Kidney epithelial cell (primary cell): Measurements from ENCODE around the gene ADD3. TPM values are rescaled to one million over a fixed set of nuclear protein-coding genes. Genes with fewer than 3 reads are reported as not detected.

Experiments used
- DNase-seq: peaks from one replicate; pipeline ENCODE4 v3.0.0-alpha.2; 2010; ENCODE audit warnings: low read depth
- H3K27me3 ChIP-seq: 2 replicates; pipeline ENCODE4 v1.6.0; 2011; ENCODE audit warnings: low read length; ENCODE audit not compliant: control insufficient read depth, insufficient read depth
- H3K36me3 ChIP-seq: 2 replicates; pipeline ENCODE4 v1.5.1; 2011; ENCODE audit warnings: low read length; ENCODE audit not compliant: control insufficient read depth, insufficient read depth
- H3K4me3 ChIP-seq: 2 replicates; pipeline ENCODE4 v1.5.1; 2011; ENCODE audit warnings: low read depth, mild to moderate bottlenecking, control low read depth, low read length
- CTCF ChIP-seq: IDR thresholded peaks from 2 replicates; pipeline ENCODE4 v1.5.1; 2011; ENCODE audit warnings: mild to moderate bottlenecking, moderate library complexity, low read length, control low read depth, inconsistent platforms; ENCODE audit not compliant: insufficient read depth, poor library complexity, severe bottlenecking
- total RNA-seq: library from RNA; depleted of rRNA; stranded (reverse); fragments of >200 nt; gene quantifications from 2 replicates; pipeline ENCODE4 v1.2.3, GENCODE V29; 2015

Gene ADD3
- total RNA-seq: 25.6 and 513 TPM in 2 replicates

- Histone ChIP-seq H3K36me3 (no peaks in the 10 kb centered on the region), H3K27me3 (no peaks in the 10 kb centered on the region), H3K4me3 (peak within 1 kb of the TSS; percentile 58)
- no peak for TF ChIP-seq CTCF
- peak; percentile 41 for DNase-seq
Observed at GRCh38 chr10:110007701-110008517, at the start of gene ADD3. TSS of gene ADD3 (plus strand) at chr10:110007984. CDS start at chr10:110100654, 92,670 bp downstream.

- Histone ChIP-seq H3K4me3 (no peak overlapping the region), H3K27me3 (no peaks in the 10 kb centered on the region), H3K36me3 (no peaks in the 10 kb centered on the region)
- no peak for TF ChIP-seq CTCF
- DNase-seq: no peak
Observed at GRCh38 chr10:109958059-109958458, 49.7 kb upstream of the ADD3 start.

GRCh38 chr10:109959259-109960145, 48.3 kb upstream of the ADD3 start:
- Histone ChIP-seq H3K36me3 (no peaks in the 10 kb centered on the region), H3K4me3 (no peak overlapping the region), H3K27me3 (no peaks in the 10 kb centered on the region)
- no peak for DNase-seq
- no peak for TF ChIP-seq CTCF

- H3K27me3 ChIP-seq: no peaks in the 10 kb centered on the region
- H3K4me3 ChIP-seq: no peak overlapping the region
- H3K36me3 ChIP-seq: no peaks in the 10 kb centered on the region
- DNase-seq: no peak
- no peak for TF ChIP-seq CTCF
Observed at GRCh38 chr10:109960682-109961081, 47.1 kb upstream of the ADD3 start.

- no peak for DNase-seq
Observed at GRCh38 chr10:109961174-109962001, 46.4 kb upstream of the ADD3 start.

More at GRCh38 chr10:109961174-109962001, 46.4 kb upstream of the ADD3 start:
- Histone ChIP-seq H3K27me3 (no peaks in the 10 kb centered on the region), H3K4me3 (no peak overlapping the region), H3K36me3 (no peaks in the 10 kb centered on the region)
- TF ChIP-seq CTCF: no peak
